Measurements from ENCODE around the gene CGNL1.

DNA sequence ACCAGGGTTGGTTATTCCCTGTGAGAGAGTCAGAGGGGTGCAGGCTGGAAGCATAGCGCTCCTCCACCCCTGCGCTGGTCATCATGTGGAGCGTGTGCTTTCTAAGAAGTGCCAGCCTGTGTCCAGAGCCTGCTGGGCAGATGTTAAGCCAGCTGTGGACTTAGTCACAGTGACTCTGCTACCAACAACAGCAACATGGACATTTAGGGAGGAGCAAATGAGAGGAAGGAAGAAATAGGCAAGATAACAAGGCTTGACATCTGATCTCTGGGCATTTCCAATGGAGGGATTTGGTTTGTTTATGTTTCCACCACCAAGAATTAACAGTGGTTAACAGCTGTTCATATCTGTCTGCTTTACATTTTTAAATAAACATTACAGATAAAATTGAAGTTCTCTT lies 179.0 kb downstream of the CGNL1 start:
- TF ChIP-seq SIN3A (IDR thresholded peaks at IDR 0.05; ENCODE audit: borderline replicate concordance, insufficient read depth, low read length) = no peak
- TF ChIP-seq POLR2AphosphoS5 (IDR thresholded peaks at IDR 0.05; ENCODE audit: low read depth, low read length) = no peak
- TF ChIP-seq TAF1 (IDR thresholded peaks at IDR 0.05; ENCODE audit: borderline replicate concordance, insufficient read depth, low read length) = no peak
- TF ChIP-seq, protein P1, sequence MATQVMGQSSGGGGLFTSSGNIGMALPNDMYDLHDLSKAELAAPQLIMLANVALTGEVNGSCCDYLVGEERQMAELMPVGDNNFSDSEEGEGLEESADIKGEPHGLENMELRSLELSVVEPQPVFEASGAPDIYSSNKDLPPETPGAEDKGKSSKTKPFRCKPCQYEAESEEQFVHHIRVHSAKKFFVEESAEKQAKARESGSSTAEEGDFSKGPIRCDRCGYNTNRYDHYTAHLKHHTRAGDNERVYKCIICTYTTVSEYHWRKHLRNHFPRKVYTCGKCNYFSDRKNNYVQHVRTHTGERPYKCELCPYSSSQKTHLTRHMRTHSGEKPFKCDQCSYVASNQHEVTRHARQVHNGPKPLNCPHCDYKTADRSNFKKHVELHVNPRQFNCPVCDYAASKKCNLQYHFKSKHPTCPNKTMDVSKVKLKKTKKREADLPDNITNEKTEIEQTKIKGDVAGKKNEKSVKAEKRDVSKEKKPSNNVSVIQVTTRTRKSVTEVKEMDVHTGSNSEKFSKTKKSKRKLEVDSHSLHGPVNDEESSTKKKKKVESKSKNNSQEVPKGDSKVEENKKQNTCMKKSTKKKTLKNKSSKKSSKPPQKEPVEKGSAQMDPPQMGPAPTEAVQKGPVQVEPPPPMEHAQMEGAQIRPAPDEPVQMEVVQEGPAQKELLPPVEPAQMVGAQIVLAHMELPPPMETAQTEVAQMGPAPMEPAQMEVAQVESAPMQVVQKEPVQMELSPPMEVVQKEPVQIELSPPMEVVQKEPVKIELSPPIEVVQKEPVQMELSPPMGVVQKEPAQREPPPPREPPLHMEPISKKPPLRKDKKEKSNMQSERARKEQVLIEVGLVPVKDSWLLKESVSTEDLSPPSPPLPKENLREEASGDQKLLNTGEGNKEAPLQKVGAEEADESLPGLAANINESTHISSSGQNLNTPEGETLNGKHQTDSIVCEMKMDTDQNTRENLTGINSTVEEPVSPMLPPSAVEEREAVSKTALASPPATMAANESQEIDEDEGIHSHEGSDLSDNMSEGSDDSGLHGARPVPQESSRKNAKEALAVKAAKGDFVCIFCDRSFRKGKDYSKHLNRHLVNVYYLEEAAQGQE (IDR thresholded peaks at IDR 0.05; ENCODE audit: insufficient read depth in 1 of 2, low read depth in 2 of 2, low read length in 2 of 2) = no peak
- TF ChIP-seq FOXP2 (optimal IDR thresholded peaks at IDR 0.05; ENCODE audit: borderline replicate concordance, extremely low read depth, extremely low read length, insufficient read depth) = no peak
